Heart left ventricle (tissue), 16 donors: ENCODE data around the gene C1orf105. TPM values are rescaled to one million over a fixed set of nuclear protein-coding genes. Genes with fewer than 3 reads are reported as not detected.

ENCODE experiments used
- ATAC-seq, 4 donors: fragments of 200-7000 bp; cut with Tn5 transposase; one replicate each; pipeline ENCODE4 v1.9.1; 2020 to 2022; ENCODE audit warnings: moderate library complexity in 4 of 4, mild to moderate bottlenecking in 3 of 4, moderate number of reproducible peaks in 1 of 4
- DNase-seq, 5 donors: peaks; one replicate each; pipeline ENCODE4 v3.0.0-alpha.2; 2020
- H3K27ac ChIP-seq, 12 donors: fragments of 200-600 bp; sonication (generic) in 4 of 12; one replicate each; pipeline versions ENCODE4 v1.5.0 to v1.8.0; 2016 to 2022; ENCODE audit warnings: mild to moderate bottlenecking in 2 of 12
- H3K27me3 ChIP-seq, 9 donors: fragments of 200-600 bp; sonication (generic) in 2 of 9; one replicate each; pipeline versions ENCODE4 v1.5.1 to v1.8.0; 2016 to 2022; ENCODE audit warnings: mild to moderate bottlenecking in 3 of 9
- H3K36me3 ChIP-seq, 9 donors: fragments of 200-600 bp; sonication (generic) in 2 of 9; one replicate each; pipeline versions ENCODE4 v1.5.0 to v1.8.0; 2018 to 2022; ENCODE audit warnings: mild to moderate bottlenecking in 2 of 9
- H3K4me1 ChIP-seq, 12 donors: fragments of 200-600 bp; sonication (generic) in 4 of 12; one replicate each; pipeline versions ENCODE4 v1.5.0 to v1.8.0; 2016 to 2022; ENCODE audit warnings: mild to moderate bottlenecking in 3 of 12
- H3K4me3 ChIP-seq, 12 donors: fragments of 200-600 bp; sonication (generic) in 4 of 12; one replicate each; pipeline versions ENCODE4 v1.5.0 to v1.8.0; 2017 to 2022; ENCODE audit warnings: mild to moderate bottlenecking in 9 of 12, moderate library complexity in 4 of 12
- H3K9me3 ChIP-seq, 12 donors: fragments of 200-600 bp; sonication (generic) in 4 of 12; one replicate each; pipeline versions ENCODE4 v1.5.0 to v1.8.0; 2016 to 2022; ENCODE audit warnings: mild to moderate bottlenecking in 1 of 12
- POLR2A ChIP-seq, 2 donors: fragments of 450-650 bp; IDR thresholded peaks; one replicate each; pipeline ENCODE4 v1.6.1; 2017; ENCODE audit warnings: antibody characterized with exemption in 2 of 2, mild to moderate bottlenecking in 2 of 2, moderate library complexity in 2 of 2
- WGBS, 4 donors: extraction: QIAGEN DNeasy Blood & Tissue Kit in 2 of 4; methylation state at CpG; one replicate each; pipeline versions ENCODE4 v1.1.5 to v1.1.7; 2013 to 2018; 5-methylcytosine and 5-hydroxymethylcytosine counted together
- intact Hi-C, 10 donors: fragments of 100-400 bp; cut with DNase I; formaldehyde crosslinking; loops; one replicate each; pipeline versions ENCODE4 v1.11.1 to v1.14.2; 2022
- polyA plus RNA-seq, 2 donors: library from polyadenylated mRNA; stranded (reverse); fragments of 200-250 nt; gene quantifications; one replicate each; pipeline ENCODE4 v1.2.3, GENCODE V29; 2013
- total RNA-seq, 9 donors: library from RNA; depleted of rRNA in 2 of 9; stranded (reverse); fragments of >200 nt in 2 of 9; fragmentation: NEBNext Ultra II Directional in 3 of 9; extraction: Animal tissue kit (Norgen Biotek cat#: 25700) in 3 of 9; gene quantifications; one replicate each; pipeline versions ENCODE4 v1.1.0 to v1.2.4, GENCODE V29; 2016 to 2023
- TF ChIP-seq, protein P1 (sequence below), 12 donors: fragments of 200-600 bp; sonication (generic) in 4 of 12; IDR thresholded peaks; one replicate each; pipeline versions ENCODE4 v1.5.0 to v1.8.0; 2018 to 2022; ENCODE audit warnings: antibody characterized with exemption in 12 of 12, mild to moderate bottlenecking in 5 of 12
- donor health status: ischemic (EF 13 %, LVEDD 7.1; RV severe dilation, severe dysfunction).
- donor health status: healthy with polysubstance abuse.
- donor health status: DM: no; HTN: yes; CAD: no.
- donor health status: DM: no; HTN: no; CAD: no.
- donor health status: ischemic (EF 25% LVEDD 6.9; RV normal size, moderate dysfunction).
- donor health status: ischemic (EF 25% LVEDD 5.7; RV mildly dilated, moderate dysfunction).
- donor health status: healthy.
- donor health status: DM: yes; HTN: yes; CAD: no.
- donor health status: ischemic (EF 35%, LVEDD 5.7; RV mildly dilated, moderate dysfunction).
- donor health status: nonischemic (EF 11% LVEDD 7.7; RV severe dilation, severe dysfunction).
- donor health status: DM: yes; HTN: yes; CAD: no.
- donor health status: PGD.
- donor health status: ischemic (EF 29% LVEDD 5.4; RV normal size, mild dysfunction).
- donor health status: nonischemic (EF 23%, LVEDD 6.1; RV moderate dilation, normal function).

C1orf105 gene
- total and polyA plus RNA-seq, 11 donors = 1.2 to 39.8 (median 6.7) TPM

DNA sequence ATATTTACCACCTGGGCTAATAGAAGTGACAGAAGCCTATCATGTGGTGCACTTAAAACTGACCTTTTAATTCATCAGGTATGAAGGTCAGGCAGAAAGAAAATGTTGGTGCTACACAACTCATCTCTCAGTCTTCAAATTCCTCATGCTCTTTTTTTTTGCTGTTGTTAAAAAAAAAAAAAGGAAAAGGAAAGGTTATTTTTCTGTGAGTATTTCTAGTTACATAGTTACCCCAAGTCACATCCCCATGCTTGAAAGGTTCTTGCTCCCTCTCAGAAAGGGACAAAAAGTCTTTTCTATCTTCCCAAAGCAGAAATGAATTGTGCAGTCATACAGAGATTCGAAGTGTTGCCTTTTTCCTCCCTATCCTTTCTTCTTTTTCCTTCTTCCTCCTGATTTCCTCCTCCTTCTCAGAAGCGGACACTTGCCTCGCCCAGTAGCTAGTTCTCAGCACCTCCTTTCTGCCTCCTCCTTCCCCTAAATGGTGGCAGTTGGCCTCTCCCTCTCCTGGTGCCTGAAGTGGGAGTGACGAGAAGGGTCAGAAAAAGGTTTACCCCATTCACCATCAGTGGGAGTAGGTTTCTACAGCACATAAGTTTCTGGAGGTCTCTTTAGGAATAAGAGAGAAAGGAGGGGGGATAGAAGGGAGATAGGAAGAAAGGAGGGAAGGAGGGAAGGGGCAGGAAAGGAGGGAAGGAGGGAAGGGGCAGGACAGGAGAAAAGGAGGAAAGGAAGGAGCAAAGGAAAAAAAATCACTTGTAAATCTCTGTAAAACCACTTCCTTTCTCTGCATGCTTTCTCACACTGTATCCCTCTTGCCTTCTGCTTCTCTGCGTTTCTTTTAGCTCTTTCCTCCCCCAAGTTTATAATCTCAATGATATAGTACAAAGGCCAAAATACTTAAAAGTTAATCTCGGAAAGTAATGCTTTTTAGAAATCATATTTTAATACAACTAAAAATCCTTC, 20.4 kb upstream of the C1orf105 start:
- H3K27ac ChIP-seq = peak overlapping the region in 10 of 12 donors; percentile 25 to 78 (median 66)
- peak overlapping the region in 1 of 12 donors; percentile 20 for H3K4me3 ChIP-seq
- 71 to 78% (median 72%) methylated on average over 6 of the region's 6 CpGs for WGBS, 4 donors
- no peaks in the 10 kb centered on the region for H3K36me3 ChIP-seq
- ATAC-seq = no peak
- no peak for TF ChIP-seq POLR2A (IDR thresholded peaks at IDR 0.05)
- TF ChIP-seq, protein P1, sequence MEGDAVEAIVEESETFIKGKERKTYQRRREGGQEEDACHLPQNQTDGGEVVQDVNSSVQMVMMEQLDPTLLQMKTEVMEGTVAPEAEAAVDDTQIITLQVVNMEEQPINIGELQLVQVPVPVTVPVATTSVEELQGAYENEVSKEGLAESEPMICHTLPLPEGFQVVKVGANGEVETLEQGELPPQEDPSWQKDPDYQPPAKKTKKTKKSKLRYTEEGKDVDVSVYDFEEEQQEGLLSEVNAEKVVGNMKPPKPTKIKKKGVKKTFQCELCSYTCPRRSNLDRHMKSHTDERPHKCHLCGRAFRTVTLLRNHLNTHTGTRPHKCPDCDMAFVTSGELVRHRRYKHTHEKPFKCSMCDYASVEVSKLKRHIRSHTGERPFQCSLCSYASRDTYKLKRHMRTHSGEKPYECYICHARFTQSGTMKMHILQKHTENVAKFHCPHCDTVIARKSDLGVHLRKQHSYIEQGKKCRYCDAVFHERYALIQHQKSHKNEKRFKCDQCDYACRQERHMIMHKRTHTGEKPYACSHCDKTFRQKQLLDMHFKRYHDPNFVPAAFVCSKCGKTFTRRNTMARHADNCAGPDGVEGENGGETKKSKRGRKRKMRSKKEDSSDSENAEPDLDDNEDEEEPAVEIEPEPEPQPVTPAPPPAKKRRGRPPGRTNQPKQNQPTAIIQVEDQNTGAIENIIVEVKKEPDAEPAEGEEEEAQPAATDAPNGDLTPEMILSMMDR (IDR thresholded peaks at IDR 0.05) = peak in 1 of 12 donors; percentile 5
- no peaks in the 10 kb centered on the region for H3K9me3 ChIP-seq
- H3K27me3 ChIP-seq = no peaks in the 10 kb centered on the region
- intact Hi-C loops = loop anchor here (1.0 to 10.0 kb wide), 18 partner anchors 41 to 398 kb away; no protein-coding TSS in a partner anchor
- peaks cover 0 to 51% (median 27%) of the 10 kb centered on the region in 12 donors for H3K4me1 ChIP-seq
- DNase-seq = peak in 1 of 5 donors; percentile 19

DNA sequence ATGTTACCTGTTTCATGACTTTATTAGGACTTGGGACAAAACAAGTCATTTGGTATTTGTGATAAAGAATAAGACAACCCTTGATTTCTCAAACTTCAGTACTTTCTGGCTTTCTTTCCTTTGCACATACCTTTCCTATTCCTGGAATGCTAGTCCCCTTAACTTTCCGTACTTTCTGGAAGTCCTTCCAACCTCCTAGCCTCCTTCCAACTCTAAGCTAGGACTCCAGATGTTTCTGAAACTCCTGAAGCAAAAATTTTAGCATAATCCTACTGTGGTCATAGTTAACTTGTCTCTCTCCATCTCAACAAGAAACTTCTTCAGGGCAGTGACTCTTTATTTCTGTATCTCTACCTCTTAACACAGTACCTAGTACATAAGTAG, 19.8 kb upstream of the C1orf105 start:
- no peaks in the 10 kb centered on the region for H3K36me3 ChIP-seq
- H3K27me3 ChIP-seq = no peaks in the 10 kb centered on the region
- intact Hi-C loops = loop anchor here in 7 of 10 donors (2.0 to 5.0 kb wide), 7 partner anchors 268 to 398 kb away; no protein-coding TSS in a partner anchor
- TF ChIP-seq, protein P1 (IDR thresholded peaks at IDR 0.05) = no peak
- no peak for TF ChIP-seq POLR2A (IDR thresholded peaks at IDR 0.05)
- 41 to 53% (median 47%) methylated on average over 1 of the region's 1 CpG for WGBS, 4 donors
- no peaks in the 10 kb centered on the region for H3K9me3 ChIP-seq
- peaks cover 0 to 51% (median 27%) of the 10 kb centered on the region in 12 donors for H3K4me1 ChIP-seq
- peak overlapping the region in 10 of 12 donors; percentile 25 to 78 (median 66) for H3K27ac ChIP-seq
- DNase-seq (no peak), ATAC-seq (no peak)
- no peak overlapping the region for H3K4me3 ChIP-seq

DNA sequence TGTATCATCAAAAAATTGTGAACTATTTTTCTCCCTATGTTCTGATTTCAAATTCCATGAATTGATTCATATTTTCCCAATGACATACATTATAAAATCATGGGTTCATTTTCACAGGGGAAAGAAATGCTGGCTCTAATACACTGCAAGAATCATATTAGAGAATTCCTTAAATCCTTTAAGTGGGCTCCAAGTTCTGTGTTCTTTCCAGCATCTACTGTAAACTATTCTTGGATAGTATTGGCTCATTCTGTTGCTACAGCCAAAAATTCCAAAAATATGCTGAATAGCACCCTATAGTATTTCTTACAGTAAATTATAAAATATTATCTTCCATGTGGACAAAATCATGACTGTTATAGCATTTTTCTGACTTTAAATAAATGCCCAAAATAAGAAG, 19.0 kb upstream of the C1orf105 start:
- no peak for DNase-seq
- Histone ChIP-seq H3K4me1 (peaks cover 0 to 51% (median 27%) of the 10 kb centered on the region in 12 donors), H3K27ac (peak overlapping the region in 2 of 12 donors; percentile 76 to 77), H3K9me3 (no peaks in the 10 kb centered on the region), H3K36me3 (no peaks in the 10 kb centered on the region), H3K27me3 (no peaks in the 10 kb centered on the region), H3K4me3 (no peak overlapping the region)
- intact Hi-C loops = loop anchor here in 7 of 10 donors (2.0 to 5.0 kb wide), 7 partner anchors 269 to 399 kb away; no protein-coding TSS in a partner anchor
- TF ChIP-seq, protein P1 (IDR thresholded peaks at IDR 0.05) = no peak
- TF ChIP-seq POLR2A (IDR thresholded peaks at IDR 0.05) = no peak
- no peak for ATAC-seq

DNA sequence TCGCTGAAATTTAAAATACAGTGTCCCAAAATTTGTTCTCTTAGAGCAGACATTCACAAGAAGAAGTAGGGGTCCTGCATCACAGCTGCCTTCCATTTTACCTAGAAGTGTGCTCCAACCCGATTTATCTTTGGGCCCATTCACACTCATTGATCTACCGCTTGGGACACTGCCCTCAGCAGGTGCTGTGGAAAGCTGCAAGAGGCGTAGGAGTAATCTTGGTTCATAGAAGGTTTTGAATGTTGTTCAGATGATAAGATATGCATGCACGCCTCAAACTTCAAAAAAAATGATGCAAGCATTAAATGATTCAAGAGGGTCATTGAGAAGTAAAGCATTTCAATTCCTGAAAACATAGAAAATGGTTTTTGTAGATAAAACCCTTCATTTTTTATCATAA, 18.6 kb upstream of the C1orf105 start:
- intact Hi-C loops = loop anchor here in 7 of 10 donors (2.0 to 5.0 kb wide), 7 partner anchors 270 to 400 kb away; no protein-coding TSS in a partner anchor
- peak in 1 of 5 donors; percentile 13 for DNase-seq
- Histone ChIP-seq H3K27me3 (no peaks in the 10 kb centered on the region), H3K4me3 (no peak overlapping the region), H3K36me3 (no peaks in the 10 kb centered on the region), H3K4me1 (peaks cover 0 to 51% (median 26%) of the 10 kb centered on the region in 12 donors), H3K9me3 (no peaks in the 10 kb centered on the region), H3K27ac (no peak overlapping the region)
- WGBS, 4 donors = 77 to 89% (median 84%) methylated on average over 5 of the region's 5 CpGs
- TF ChIP-seq, protein P1 (IDR thresholded peaks at IDR 0.05) = peak in 1 of 12 donors; percentile 14
- TF ChIP-seq POLR2A (IDR thresholded peaks at IDR 0.05) = no peak
- no peak for ATAC-seq
